Ovary (tissue), 3 donors: ENCODE results near the gene TCHP.

Source experiments
- EP300 ChIP-seq: sonication (generic); formaldehyde crosslinking; IDR thresholded peaks from one replicate; pipeline ENCODE4 v1.6.1; 2017; ENCODE audit warnings: antibody characterized with exemption
- POLR2A ChIP-seq: fragments of 450-650 bp; IDR thresholded peaks from one replicate; pipeline ENCODE4 v1.6.1; 2017; ENCODE audit warnings: antibody characterized with exemption, mild to moderate bottlenecking, moderate library complexity
- TF ChIP-seq, protein P1 (sequence below), 3 donors: fragments of 450-650 bp in 2 of 3; fragments of 200-600 bp in 1 of 3; IDR thresholded peaks; one replicate each; pipeline versions ENCODE4 v1.5.1 to v1.8.0; 2016 to 2022; ENCODE audit warnings: antibody characterized with exemption in 3 of 3, mild to moderate bottlenecking in 1 of 3
- donor health status: DM: no; HTN: no; CAD: no.

DNA sequence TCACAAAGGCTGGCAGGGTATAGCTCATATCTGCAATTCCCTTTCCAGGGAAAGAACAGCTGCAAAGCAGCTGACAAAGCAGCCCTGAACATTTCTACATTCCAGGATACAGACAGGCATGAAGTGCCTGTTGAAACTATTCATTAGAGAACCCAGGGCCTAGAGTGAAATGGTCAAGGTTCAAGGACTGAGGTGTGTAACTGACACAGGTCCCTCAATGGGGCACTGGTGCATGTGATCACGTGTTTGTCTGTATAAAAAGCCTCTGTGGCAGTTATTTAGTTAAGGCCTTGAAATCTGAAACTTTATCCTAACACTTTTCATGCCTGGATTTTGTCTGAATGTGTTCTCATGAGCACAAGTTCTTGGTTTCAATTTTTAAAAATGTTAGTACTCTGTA is 49.0 kb downstream of the TCHP start:
- TF ChIP-seq, protein P1, sequence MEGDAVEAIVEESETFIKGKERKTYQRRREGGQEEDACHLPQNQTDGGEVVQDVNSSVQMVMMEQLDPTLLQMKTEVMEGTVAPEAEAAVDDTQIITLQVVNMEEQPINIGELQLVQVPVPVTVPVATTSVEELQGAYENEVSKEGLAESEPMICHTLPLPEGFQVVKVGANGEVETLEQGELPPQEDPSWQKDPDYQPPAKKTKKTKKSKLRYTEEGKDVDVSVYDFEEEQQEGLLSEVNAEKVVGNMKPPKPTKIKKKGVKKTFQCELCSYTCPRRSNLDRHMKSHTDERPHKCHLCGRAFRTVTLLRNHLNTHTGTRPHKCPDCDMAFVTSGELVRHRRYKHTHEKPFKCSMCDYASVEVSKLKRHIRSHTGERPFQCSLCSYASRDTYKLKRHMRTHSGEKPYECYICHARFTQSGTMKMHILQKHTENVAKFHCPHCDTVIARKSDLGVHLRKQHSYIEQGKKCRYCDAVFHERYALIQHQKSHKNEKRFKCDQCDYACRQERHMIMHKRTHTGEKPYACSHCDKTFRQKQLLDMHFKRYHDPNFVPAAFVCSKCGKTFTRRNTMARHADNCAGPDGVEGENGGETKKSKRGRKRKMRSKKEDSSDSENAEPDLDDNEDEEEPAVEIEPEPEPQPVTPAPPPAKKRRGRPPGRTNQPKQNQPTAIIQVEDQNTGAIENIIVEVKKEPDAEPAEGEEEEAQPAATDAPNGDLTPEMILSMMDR (IDR thresholded peaks at IDR 0.05): no peak
- no peak for TF ChIP-seq POLR2A
- TF ChIP-seq EP300: no peak
